Stimulated activated CD8-positive, alpha-beta memory T cell treated with anti-CD3 and anti-CD28 coated beads, Interleukin-15, amount 100 ng/mL, for 24 hours (primary cell): ENCODE results near the gene TDRD3.
A peak's percentile ranks its signal among the peaks of the same experiment; 100 is the strongest.
"Not testable (repeated sequence)": the region's sequence is repeated elsewhere in the genome, so short reads cannot be mapped to it uniquely, and the experiment has no call there.

ENCODE experiments used
- DNase-seq: peaks from one replicate; pipeline ENCODE4 v3.0.0-alpha.2; 2020; ENCODE audit warnings: low read depth

The TDRD3 gene

GRCh38 chr13:60396783-60397703 lies at the start of gene TDRD3:
Gene TDRD3 (plus strand): TSS chr13:60397220. CDS start chr13:60397365, 145 bp downstream.
- DNase-seq, result peak; percentile 58

GRCh38 chr13:60347690-60348089 lies 49.3 kb upstream of the TDRD3 start:
- DNase-seq, result no peak

- DNase-seq, result no peak
These were observed 48.9 kb upstream of the TDRD3 start for GRCh38 chr13:60348097-60348496.

GRCh38 chr13:60351326-60351725 lies 45.7 kb upstream of the TDRD3 start:
- DNase-seq, result no peak

- DNase-seq, result no peak
These were observed 45.0 kb upstream of the TDRD3 start for GRCh38 chr13:60351855-60352615.

GRCh38 chr13:60352644-60353043 lies 44.4 kb upstream of the TDRD3 start:
- no peak for DNase-seq

- DNase-seq, result no peak
These were observed 42.0 kb upstream of the TDRD3 start for GRCh38 chr13:60355056-60355455.

GRCh38 chr13:60356970-60357369 lies 40.0 kb upstream of the TDRD3 start:
- DNase-seq, result no peak

GRCh38 chr13:60358453-60358852 lies 38.6 kb upstream of the TDRD3 start:
- no peak for DNase-seq

- no peak for DNase-seq
These were observed 33.7 kb upstream of the TDRD3 start for GRCh38 chr13:60363288-60363687.

- no peak for DNase-seq
These were observed 27.8 kb upstream of the TDRD3 start for GRCh38 chr13:60369242-60369641.

GRCh38 chr13:60370343-60370742 lies 26.7 kb upstream of the TDRD3 start:
- no peak for DNase-seq

- DNase-seq, result no peak
These were observed 24.9 kb upstream of the TDRD3 start for GRCh38 chr13:60372141-60372540.

GRCh38 chr13:60379282-60379681 lies 17.7 kb upstream of the TDRD3 start:
- not testable (repeated sequence) for DNase-seq

GRCh38 chr13:60379837-60380565 lies 17.0 kb upstream of the TDRD3 start:
- no peak for DNase-seq

- no peak for DNase-seq
These were observed 12.1 kb upstream of the TDRD3 start for GRCh38 chr13:60384911-60385310.

- no peak for DNase-seq
These were observed 10.8 kb upstream of the TDRD3 start for GRCh38 chr13:60386250-60386649.

- no peak for DNase-seq
These were observed 4.9 kb upstream of the TDRD3 start for GRCh38 chr13:60392131-60392530.

- DNase-seq, result peak; percentile 70
These were observed 843 bp upstream of the TDRD3 start for GRCh38 chr13:60395971-60396782.

GRCh38 chr13:60397704-60398378 lies 821 bp downstream of the TDRD3 start:
- peak; percentile 31 for DNase-seq

- DNase-seq, result no peak
These were observed 1.4 kb downstream of the TDRD3 start for GRCh38 chr13:60398379-60398891.
